ENCODE data around the gene TAP1.

Gene TAP1

GRCh38 chr6:32799168-32799567, 54.3 kb downstream of the TAP1 start:
- no peak for DNase-seq (ENCODE audit: low spot score)

DNA sequence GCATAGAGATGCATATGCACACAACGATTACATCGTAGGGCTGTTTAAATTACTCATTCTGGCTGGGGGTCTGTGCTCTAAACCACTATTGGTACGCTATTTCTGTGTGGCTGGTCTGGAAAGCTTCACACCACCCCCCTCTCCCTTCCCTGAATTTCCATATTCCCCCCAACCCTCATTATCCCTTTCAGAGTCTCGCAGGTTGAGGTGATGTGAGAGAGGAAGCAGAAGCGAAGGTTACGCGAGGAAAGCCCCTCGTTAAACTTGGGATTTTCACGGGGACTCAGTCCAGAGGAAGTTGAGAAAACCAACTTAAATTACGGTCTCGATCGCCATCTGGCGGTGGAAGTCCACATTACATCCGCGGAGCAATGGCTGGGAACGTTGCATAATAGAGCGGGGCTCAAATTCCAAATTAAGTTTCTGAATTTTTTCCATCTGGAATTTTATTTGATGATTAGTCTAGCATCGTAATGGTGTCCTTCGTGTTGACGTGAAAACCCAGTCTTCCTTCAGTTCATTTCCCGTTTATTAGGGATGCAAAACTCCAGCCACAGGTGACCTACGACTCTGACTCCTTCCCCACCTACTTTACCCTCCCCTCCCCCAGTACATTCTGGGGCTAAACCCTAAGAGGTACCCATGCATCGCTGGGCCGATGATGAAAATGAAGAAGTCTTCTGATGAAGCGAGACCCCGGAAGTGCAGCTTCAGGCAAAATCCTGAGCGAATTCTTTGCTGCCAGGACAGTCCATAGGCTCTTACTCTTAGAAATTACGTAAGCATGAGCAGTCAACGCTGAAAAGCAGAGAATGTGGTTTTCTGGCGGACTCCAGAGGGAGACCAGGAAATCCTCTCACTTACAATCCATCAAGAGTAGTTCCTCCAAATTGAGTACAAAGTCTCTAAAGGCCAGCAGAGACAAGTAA, 56.4 kb downstream of the TAP1 start:
- DNase-seq (ENCODE audit: low spot score): peak; percentile 74
